ENCODE measurements around the gene SORCS2.

Gene SORCS2

GRCh38 chr4:7491915-7492314, 299.6 kb downstream of the SORCS2 start:
- no peak for DNase-seq

- no peak for DNase-seq
Measured at GRCh38 chr4:7498446-7499200, 306.3 kb downstream of the SORCS2 start.

- DNase-seq = no peak
Measured at GRCh38 chr4:7499661-7500060, 307.3 kb downstream of the SORCS2 start.

GRCh38 chr4:7500404-7500803, 308.1 kb downstream of the SORCS2 start:
- DNase-seq = no peak

- DNase-seq = no peak
Measured at GRCh38 chr4:7501314-7501713, 309.0 kb downstream of the SORCS2 start.

- DNase-seq = no peak
Measured at GRCh38 chr4:7501873-7502272, 309.5 kb downstream of the SORCS2 start.

- no peak for DNase-seq
Measured at GRCh38 chr4:7503559-7504249, 311.4 kb downstream of the SORCS2 start.

GRCh38 chr4:7505116-7505900, 313.0 kb downstream of the SORCS2 start:
- no peak for DNase-seq

- DNase-seq = no peak
Measured at GRCh38 chr4:7506119-7506518, 313.8 kb downstream of the SORCS2 start.

- DNase-seq = no peak
Measured at GRCh38 chr4:7506572-7506971, 314.2 kb downstream of the SORCS2 start.

- no peak for DNase-seq
Measured at GRCh38 chr4:7507381-7507780, 315.0 kb downstream of the SORCS2 start.

- no peak for DNase-seq
Measured at GRCh38 chr4:7510066-7510465, 317.7 kb downstream of the SORCS2 start.

GRCh38 chr4:7510538-7510937, 318.2 kb downstream of the SORCS2 start:
- no peak for DNase-seq

GRCh38 chr4:7511525-7511924, 319.2 kb downstream of the SORCS2 start:
- DNase-seq = no peak

GRCh38 chr4:7512428-7512827, 320.1 kb downstream of the SORCS2 start:
- DNase-seq = no peak

- DNase-seq = no peak
Measured at GRCh38 chr4:7512946-7513345, 320.6 kb downstream of the SORCS2 start.

- no peak for DNase-seq
Measured at GRCh38 chr4:7513671-7514070, 321.3 kb downstream of the SORCS2 start.

- no peak for DNase-seq
Measured at GRCh38 chr4:7514281-7514680, 321.9 kb downstream of the SORCS2 start.

GRCh38 chr4:7514789-7515188, 322.5 kb downstream of the SORCS2 start:
- DNase-seq = no peak

- no peak for DNase-seq
Measured at GRCh38 chr4:7515390-7515902, 323.1 kb downstream of the SORCS2 start.

GRCh38 chr4:7516096-7516772, 323.9 kb downstream of the SORCS2 start:
- no peak for DNase-seq

- DNase-seq = no peak
Measured at GRCh38 chr4:7516773-7517144, 324.4 kb downstream of the SORCS2 start.

All from stimulated activated CD4-positive, alpha-beta T cell treated with anti-CD3 and anti-CD28 coated beads, Interleukin-2, amount 100 ng/mL, for 48 hours (primary cell).